HG02852 (cell line): Measurements from ENCODE around the gene AADAC.
"Not testable (repeated sequence)": the region's sequence is repeated elsewhere in the genome, so short reads cannot be mapped to it uniquely, and the experiment has no call there.

Experiments
- ATAC-seq: cut with Tn5 transposase; IDR thresholded peaks from one replicate; pipeline ENCODE4 v1.9.1; 2021; ENCODE audit warnings: mild to moderate bottlenecking, moderate library complexity; ENCODE audit not compliant: unreplicated experiment

Gene AADAC

GRCh38 chr3:151852074-151852811 is 38.3 kb downstream of the AADAC start:
- ATAC-seq: no peak

DNA sequence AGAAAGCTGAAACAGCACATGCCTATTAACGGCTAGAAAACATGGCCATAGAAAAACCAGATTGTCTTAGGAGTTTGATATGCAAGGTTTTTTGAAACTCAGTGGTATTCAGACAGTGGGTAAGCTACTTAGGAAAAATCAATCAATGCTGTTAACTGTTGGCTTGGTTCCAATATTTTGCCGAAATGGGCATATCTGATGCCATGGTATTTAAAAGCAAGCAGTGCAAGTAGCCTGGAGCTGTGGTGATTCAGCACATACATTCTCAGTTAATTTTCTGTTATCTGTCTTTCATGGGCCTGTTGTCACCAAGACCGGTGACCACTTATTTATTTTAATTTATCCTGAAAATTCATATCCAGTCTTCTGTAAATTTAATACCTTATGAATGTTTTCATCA is 42.2 kb downstream of the AADAC start:
- no peak for ATAC-seq

GRCh38 chr3:151856641-151857040 is 42.7 kb downstream of the AADAC start:
- ATAC-seq: no peak

- ATAC-seq: no peak
Measured at GRCh38 chr3:151859233-151859673, 45.3 kb downstream of the AADAC start.

GRCh38 chr3:151859905-151860304 is 46.0 kb downstream of the AADAC start:
- ATAC-seq: no peak

DNA sequence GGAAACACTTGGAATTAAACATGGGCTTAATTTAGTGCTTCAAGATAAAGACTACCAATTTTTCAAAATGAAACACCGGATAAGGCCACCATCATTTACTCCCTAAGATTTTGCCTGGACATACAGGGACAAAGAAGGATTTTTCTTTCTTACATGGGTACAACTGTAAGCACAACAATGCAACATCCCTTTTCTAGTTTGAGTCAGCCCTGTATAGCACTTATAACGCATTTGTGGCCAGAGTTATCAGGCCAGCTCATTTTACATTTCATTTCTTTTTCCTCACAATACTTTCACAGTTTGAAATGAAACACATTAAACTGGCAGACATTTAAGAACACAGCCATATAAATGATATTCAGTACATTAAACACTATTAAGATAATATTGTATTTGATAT is 49.7 kb downstream of the AADAC start:
- no peak for ATAC-seq

GRCh38 chr3:151864423-151865101 is 50.6 kb downstream of the AADAC start:
- ATAC-seq: no peak

GRCh38 chr3:151866711-151867410 is 52.9 kb downstream of the AADAC start:
- ATAC-seq: no peak

DNA sequence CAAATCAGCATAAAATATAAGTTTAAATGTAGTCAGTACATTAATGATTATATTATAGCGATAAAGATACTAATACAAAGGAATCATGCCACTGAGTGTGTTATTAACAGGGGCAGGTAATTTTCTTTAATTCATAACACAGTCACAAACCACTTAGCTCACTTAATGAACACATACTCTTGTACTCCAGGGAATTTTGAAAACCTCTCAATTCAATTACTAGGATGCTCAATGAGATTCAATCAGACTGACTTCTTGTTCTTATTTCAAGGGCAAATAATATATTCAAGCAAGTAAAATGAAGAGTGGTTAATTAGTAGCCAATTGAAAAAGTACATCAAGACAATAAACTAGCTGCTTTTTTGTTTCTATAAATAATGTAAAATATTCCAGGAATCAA is 53.8 kb downstream of the AADAC start:
- ATAC-seq: no peak

GRCh38 chr3:151869181-151869580 is 55.3 kb downstream of the AADAC start:
- ATAC-seq: no peak

- peak; percentile 92 for ATAC-seq
Measured at GRCh38 chr3:151871639-151872468, 57.9 kb downstream of the AADAC start.

DNA sequence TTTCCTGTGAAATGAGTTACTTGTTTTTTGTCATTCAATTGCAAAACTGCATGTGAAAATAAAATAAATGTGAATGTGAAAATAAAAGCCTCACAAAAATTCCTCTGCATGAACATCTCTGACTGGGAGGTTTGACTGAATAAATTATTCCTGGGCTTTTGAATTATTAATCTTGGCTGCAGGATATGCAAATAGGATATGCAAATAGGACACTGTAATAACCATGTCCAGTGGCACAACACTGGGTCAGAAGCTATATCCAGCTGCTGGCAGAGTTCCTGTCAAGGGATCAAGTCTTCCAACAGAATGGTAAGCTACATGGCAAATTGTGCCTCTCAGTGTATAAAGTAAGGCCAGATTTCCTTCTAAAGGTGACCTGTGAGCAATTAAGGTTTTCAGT is 59.5 kb downstream of the AADAC start, which contains the start of gene SUCNR1:
TSS of gene SUCNR1 (plus strand) at position 246 of the 400 bp plus-strand sequence. CDS start 6,250 bp downstream, outside the sequence.
- no peak for ATAC-seq

GRCh38 chr3:151874079-151874478 is 60.2 kb downstream of the AADAC start:
- ATAC-seq: not testable (repeated sequence)

- peak; percentile 43 for ATAC-seq
Measured at GRCh38 chr3:151875759-151876158, 61.8 kb downstream of the AADAC start.

GRCh38 chr3:151877269-151877668 is 63.4 kb downstream of the AADAC start:
- no peak for ATAC-seq
